Measurements from ENCODE around the gene FAM177B. TPM values are rescaled to one million over a fixed set of nuclear protein-coding genes. Genes with fewer than 3 reads are reported as not detected.

Gene FAM177B
- total RNA-seq: not detected in 2 replicates

DNA sequence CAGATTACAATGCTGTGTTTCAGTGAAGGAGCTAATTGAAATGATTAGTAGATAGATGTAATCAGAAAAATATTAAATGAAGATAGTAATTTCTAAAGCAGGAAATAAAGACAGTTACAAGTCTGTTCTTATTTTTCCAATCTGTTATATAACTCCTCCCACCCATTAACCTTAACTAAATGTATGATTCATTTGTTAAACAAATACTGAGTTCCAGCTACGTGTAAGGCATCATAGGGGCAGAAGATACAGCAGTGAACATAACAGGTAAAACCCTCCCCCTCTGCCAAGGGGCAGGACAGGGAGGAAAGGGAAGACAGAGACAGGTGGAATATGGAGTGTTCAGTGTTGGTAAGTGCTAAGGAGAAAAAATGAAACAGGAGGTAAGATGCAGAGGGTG is at the start of gene FAM177B:
TSS of gene FAM177B (plus strand) at position 231 of the 400 bp plus-strand sequence. CDS start 9,344 bp downstream, outside the sequence.

DNA sequence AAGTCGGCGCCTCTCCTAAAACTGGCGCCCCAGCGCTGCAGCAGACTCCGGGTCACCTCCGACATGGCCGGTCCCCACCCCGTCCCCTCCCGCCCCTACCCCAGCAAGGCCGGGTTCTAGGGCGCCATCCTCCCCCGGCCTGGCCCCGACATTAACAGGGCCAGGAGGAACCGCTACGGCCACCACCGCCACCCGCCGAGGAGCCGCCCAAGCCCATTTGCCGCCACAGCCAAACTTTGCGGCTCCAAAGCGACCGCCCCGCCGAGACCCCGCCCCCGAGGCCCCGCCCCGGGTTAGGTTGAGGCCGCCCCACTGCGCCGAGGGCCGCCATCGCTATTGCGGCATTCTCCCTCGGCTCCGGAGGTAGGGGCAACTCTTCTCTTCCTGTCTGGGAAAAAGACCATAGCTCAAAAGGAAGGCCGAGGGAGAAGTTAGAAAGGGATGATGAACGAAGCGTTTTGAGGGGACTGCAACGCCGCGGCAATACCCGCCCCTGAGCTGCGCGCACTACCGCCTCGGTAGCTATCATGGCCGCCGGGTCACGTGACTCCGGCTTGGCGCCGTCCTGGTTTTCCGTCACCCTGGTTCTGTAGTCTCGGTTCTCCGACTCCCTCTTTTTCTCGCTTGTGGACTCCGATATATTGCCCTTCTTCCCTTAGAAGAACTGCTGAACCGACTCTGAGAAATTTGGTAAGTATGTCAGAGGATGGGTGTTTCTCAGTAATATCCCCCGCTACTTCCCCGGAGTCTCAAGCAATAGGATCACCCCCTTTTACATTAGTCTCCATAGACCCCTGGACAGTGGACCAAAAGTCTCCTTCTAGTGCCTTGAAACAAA is 24.5 kb upstream of the FAM177B start, which contains the start of the genes AIDA and BROX:
TSS of gene AIDA (minus strand) at position 239 of the 838 bp plus-strand sequence. CDS start at position 65, 174 bp downstream.
TSS of gene BROX (plus strand) at position 312 of the 838 bp plus-strand sequence. CDS start 3,136 bp downstream, outside the sequence.

Other genes with a start within 250 kb of the FAM177B start
- 0.15 and 0.17 TPM in 2 replicates for gene HHIPL2, start 189.1 kb upstream of the FAM177B start, total RNA-seq
- gene TAF1A, start 147.3 kb upstream of the FAM177B start, total RNA-seq: 3.6 and 6.4 TPM in 2 replicates
- gene MIA3, start 119.1 kb upstream of the FAM177B start, total RNA-seq: 19.2 and 22.4 TPM in 2 replicates
- 38.7 and 41.2 TPM in 2 replicates for gene AIDA, start 24.7 kb upstream of the FAM177B start, total RNA-seq
- 35.1 and 35.8 TPM in 2 replicates for gene BROX, start 24.6 kb upstream of the FAM177B start, total RNA-seq
- 3.0 and 4.2 TPM in 2 replicates for gene DISP1, start 77.8 kb downstream of the FAM177B start, total RNA-seq